Stimulated activated CD4-positive, alpha-beta T cell treated with anti-CD3 and anti-CD28 coated beads, TNF-alpha, amount 100 ng/mL, for 4 hours (primary cell): Measurements from ENCODE around the gene SLC9C1.

Source experiments
- DNase-seq, 3 experiments: peaks; one replicate each; pipeline ENCODE4 v3.0.0-alpha.2; 2020; ENCODE audit warnings: low read depth in 3 of 3

The SLC9C1 gene

GRCh38 chr3:112114576-112115160 is 179.3 kb downstream of the SLC9C1 start:
- no peak for DNase-seq

GRCh38 chr3:112111785-112112402 is 182.1 kb downstream of the SLC9C1 start:
- DNase-seq, result peak in 2 of 3 experiments; percentile 30 to 50

- no peak for DNase-seq
Observed at GRCh38 chr3:112109322-112109721, 184.7 kb downstream of the SLC9C1 start.

DNA sequence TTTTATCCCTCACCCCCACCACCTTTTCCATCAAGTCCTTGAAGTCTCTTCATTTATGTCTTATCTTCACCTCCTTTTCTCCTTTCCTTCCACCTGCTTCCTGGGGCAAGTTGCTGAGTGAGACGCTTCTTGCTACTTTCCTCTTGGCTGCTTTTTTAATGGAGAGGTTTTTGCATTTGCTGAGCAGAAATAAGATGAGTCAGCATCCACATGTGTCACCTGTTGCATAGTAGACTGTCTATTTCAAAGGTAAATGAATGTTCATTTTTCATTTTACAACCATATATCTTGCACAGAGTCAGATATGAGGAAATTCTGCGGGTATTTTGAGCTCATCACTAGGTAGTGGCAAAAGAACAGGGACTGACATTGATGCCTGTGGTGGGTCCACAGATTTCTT is 189.2 kb downstream of the SLC9C1 start:
- no peak for DNase-seq

- DNase-seq, result no peak
Observed at GRCh38 chr3:112101916-112102315, 192.1 kb downstream of the SLC9C1 start.

DNA sequence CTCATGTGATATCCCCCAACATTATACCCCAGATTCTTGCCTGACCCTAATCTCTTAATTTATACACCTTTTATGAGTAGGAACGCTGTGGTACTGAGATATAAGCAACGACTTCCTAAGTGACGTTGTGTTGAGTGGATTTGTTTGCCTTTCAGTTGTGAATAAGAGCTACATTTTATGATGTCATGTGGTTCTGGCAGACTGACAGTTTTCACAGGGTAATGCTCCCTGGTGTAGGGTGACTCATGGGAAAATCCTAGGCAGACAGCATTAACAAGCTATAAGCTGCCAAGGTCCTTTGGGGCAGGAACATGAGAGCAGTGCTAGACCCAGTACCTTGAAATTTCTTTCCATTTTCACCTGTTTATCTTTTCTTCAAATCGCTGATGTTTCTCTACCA is 196.6 kb downstream of the SLC9C1 start:
- no peak for DNase-seq

DNA sequence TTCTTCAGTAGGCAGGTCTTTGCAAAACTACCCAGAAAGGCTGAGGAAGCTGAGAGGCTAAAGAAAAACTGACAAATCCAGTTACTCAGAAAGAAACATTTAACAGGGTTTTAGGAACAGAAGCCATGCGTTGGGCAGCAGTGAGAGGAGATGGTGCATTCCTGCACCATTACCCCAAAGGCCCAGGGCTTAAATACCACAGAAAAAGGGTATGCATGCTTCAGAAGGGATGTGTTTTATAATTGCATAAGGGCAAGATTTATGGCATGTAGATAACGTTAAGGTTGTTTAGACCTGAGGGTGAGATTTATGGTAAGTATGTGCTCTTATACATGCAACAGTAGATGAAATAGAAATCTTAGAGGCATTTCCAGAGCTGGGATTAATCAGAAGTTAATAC is 197.8 kb downstream of the SLC9C1 start:
- DNase-seq, result no peak

GRCh38 chr3:112095731-112096130 is 198.3 kb downstream of the SLC9C1 start:
- DNase-seq, result no peak

- no peak for DNase-seq
Observed at GRCh38 chr3:112093180-112093522, 200.9 kb downstream of the SLC9C1 start.

DNA sequence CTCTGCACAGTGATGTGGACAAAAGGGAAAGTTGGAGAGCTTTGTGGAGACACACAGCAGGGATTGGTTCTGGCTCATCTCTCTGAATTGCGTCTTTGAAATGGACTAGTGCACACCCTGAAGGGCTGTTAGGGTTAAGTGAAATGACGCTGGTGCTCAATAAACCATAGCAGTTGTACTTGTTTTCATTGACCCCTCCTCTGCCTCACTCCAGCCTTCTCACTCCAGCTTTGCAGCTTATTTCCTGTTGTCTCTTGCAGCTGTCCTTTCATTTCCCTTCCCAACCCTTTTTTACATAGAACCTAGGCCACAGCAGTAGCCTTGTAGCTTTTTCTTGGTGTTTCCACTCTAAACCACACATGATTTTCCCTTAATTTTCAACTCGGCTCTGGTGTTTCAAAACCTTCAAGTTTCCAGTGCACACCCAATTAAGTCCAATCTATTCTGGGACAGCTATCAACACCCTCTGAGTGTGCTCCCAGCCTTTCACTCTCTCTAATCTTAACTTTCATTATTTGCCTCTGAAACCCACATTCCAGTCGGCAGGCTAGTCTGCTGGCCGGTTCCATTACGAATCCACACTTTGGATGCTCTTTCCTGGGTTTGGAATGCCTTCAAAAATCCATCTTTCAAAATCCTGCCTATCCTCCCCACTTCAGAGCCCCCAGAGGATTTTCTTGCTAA is 201.4 kb downstream of the SLC9C1 start:
- no peak for DNase-seq

- no peak for DNase-seq
Observed at GRCh38 chr3:112090887-112091586, 203.0 kb downstream of the SLC9C1 start.
